CD4-positive, alpha-beta T cell treated with Interleukin-6 at 100 ng/mL for 8 hours (primary cell): ENCODE data around the gene NTRK2.

Source experiments
- DNase-seq: peaks from one replicate; pipeline ENCODE4 v3.0.0-alpha.2; 2020; ENCODE audit warnings: mixed read lengths, low spot score

Gene NTRK2

GRCh38 chr9:84850830-84851392, 181.4 kb downstream of the NTRK2 start:
- DNase-seq = no peak

GRCh38 chr9:84851935-84852585, 182.5 kb downstream of the NTRK2 start:
- DNase-seq = no peak

DNA sequence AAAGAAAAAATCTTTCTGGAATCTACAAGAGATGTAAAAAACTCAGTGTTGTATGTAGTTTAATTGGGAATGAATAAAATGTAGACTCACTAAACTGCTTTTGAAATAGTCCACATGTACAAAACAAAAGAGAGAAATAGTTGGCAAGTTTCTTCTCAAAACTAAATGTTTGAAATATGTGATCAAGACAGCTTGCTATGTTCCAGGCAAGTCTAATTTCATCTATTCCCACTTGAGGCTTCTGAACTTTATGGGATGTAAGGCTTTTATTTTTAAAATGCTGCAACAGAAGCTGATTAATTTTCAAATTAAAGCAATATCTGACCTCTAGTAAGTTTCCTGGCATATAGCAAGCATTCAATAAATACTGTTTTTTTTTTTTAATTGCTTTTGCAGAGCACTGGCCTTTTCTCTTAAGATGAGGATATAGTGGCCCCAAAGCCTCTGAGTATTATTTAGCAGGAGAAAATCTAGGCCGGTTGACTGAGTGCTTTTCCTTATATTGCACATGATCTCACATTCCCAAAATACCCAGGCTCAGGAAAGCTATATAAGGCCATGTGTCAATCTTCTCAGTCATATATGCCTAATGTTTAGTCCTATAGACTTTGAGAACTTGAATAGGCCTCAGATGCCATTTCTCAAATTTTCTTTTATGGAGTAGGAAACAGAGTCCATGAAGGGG, 183.2 kb downstream of the NTRK2 start:
- DNase-seq = no peak

GRCh38 chr9:84856181-84856632, 186.7 kb downstream of the NTRK2 start:
- no peak for DNase-seq

- DNase-seq = no peak
These were observed 187.7 kb downstream of the NTRK2 start for GRCh38 chr9:84857211-84857610.

DNA sequence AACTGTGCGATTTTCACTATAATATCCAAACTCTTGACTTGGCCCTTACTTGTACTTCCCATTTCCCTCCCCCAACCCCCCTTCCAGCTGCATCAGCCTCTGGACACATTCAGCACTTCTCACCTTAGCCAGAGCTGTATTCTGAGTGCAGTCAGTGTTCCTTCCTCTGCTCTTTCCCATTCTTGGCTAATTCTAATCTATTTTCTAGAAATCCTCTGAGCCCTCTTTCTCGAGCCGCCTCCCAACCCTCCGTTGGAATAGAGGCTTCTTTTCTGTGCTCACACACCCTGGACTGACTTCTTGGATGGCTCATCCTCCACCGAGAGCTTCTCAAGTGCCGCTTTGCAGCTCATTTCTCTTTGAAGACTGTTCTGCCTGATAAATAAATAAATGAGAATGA, 188.8 kb downstream of the NTRK2 start:
- DNase-seq = no peak

- DNase-seq = no peak
These were observed 191.0 kb downstream of the NTRK2 start for GRCh38 chr9:84860249-84861115.

GRCh38 chr9:84861455-84861854, 191.9 kb downstream of the NTRK2 start:
- no peak for DNase-seq

DNA sequence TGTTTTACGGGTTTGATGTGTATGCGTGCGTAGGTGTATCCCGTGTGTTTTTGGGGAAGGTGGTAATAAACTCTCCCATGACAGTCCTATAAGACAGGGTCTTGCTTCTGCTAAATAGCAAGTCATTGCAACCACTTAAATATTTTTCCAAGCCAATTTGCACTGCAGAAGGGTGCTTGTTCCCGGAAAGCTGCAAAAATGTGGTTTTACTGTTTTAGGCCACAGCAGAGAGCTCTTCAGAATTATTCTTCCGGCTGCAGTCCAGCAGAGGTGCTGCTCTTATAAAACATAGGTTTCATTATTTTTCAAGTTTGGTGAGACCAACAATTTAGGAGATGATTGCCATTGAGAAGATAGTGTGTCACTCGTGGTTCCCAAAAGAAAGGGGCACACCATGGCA, 192.8 kb downstream of the NTRK2 start:
- DNase-seq = no peak

GRCh38 chr9:84862810-84863287, 193.3 kb downstream of the NTRK2 start:
- DNase-seq = no peak

DNA sequence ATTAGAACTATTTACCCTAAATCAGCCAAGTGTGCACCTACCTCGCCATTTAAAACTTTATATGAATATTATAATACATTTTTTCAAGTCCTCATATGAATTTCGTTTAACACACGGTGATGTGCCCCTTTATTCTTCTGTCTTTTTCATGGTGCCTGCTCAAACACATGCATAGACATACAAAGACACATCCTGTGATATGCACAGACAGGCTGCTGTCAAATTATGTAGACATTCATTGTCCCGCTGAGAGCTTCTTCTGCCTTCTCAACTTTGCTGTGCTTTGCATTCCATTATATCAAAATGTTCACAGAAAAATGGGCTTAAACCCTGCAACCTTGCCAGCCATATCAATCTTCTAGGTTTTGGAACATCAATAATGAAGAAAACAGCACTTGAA, 193.8 kb downstream of the NTRK2 start:
- DNase-seq = no peak

DNA sequence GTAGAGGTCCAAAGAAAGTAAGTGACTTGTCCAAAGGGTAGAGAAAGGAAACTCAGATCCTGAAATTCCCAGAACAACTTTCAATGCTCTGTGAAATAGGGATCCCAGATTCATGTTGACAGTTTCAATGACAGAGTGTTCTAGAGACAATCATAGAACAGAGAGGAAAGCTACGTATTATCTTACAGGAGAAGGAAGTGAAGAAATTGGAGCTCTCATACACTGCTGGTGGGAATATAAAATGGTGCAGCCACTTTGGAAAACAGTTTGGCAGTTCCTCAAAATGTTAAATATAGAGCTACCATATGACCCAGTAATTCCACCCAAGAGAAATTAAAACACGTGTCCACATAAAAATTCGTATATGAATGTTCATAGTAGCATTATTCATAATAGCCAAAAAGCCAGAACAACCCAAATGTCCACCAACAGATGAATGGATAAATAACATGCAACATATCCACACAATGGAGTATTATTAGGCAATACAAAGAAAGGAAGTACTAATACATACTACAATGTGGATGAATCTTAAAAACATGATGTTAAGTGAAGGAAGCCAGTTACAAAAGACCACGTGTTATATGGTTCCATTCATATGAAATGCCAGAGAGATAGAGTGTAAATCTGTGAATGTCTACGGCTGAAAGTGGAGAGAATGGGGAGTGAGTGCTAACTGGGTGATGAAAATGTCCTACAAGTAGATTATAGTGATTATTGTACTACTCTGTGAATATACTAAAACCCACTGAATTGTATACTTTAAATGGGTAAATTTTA, 197.1 kb downstream of the NTRK2 start:
- no peak for DNase-seq

GRCh38 chr9:84867186-84867585, 197.7 kb downstream of the NTRK2 start:
- DNase-seq = no peak

GRCh38 chr9:84869091-84869490, 199.6 kb downstream of the NTRK2 start:
- no peak for DNase-seq

GRCh38 chr9:84871983-84872382, 202.5 kb downstream of the NTRK2 start:
- DNase-seq = no peak

- DNase-seq = no peak
These were observed 204.5 kb downstream of the NTRK2 start for GRCh38 chr9:84874022-84874421.

DNA sequence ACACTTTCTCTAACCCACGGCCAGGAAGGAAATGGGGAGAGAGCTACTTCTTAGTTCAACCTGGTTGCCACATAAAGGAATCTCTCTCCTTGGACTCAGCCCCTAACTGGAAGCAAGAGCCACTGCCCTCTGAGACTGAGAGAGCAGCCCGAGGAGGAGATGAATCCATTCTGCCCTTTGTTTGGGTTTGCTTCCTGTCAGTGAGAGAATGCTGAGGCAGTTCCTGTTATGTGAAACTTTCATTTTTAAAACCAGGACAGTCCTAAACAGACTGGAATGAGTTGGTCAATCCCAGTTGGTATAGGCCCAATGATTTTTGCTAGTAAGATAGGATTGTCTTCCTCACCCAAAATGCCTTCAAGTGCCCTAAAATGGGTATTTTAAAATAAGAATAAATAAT, 205.1 kb downstream of the NTRK2 start:
- DNase-seq = no peak

- DNase-seq = no peak
These were observed 205.7 kb downstream of the NTRK2 start for GRCh38 chr9:84875193-84875592.

GRCh38 chr9:84879631-84880030, 210.1 kb downstream of the NTRK2 start:
- no peak for DNase-seq

DNA sequence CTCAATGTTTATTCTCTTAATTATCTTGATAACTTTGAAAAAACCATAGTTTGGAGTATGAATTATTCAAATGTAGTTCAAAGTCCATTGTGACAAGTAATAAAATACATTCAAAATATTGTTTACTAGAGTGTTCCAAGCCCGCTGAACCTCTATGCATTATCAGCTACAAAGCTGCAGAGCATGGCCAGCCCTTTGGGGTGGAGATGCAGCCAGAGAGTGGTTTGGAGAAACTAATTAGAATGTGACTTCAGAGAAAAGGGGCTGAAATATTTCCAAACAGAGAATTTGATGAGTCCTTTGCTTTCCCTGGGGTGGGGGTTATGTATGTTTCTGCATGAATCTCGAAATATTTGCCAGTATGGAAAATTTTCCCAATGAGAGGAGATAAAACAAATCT, 211.3 kb downstream of the NTRK2 start:
- DNase-seq = no peak

- DNase-seq = no peak
These were observed 217.3 kb downstream of the NTRK2 start for GRCh38 chr9:84886866-84887265.

GRCh38 chr9:84891924-84892323, 222.4 kb downstream of the NTRK2 start:
- no peak for DNase-seq
